Measurements from ENCODE around the gene NIT1.

The NIT1 gene

GRCh38 chr1:161130266-161130665 is 12.4 kb downstream of the NIT1 start:
- no peak for TF ChIP-seq CTCF (IDR thresholded peaks at IDR 0.05; ENCODE audit: control insufficient read depth, insufficient read depth, low read depth, low read length, missing control alignments)
- no peak for DNase-seq (ENCODE audit: low read depth)
- no peak overlapping the region for H3K4me3 ChIP-seq (ENCODE audit: control insufficient read depth, low read depth, low read length)

- DNase-seq (ENCODE audit: low read depth), result no peak
- H3K4me3 ChIP-seq (ENCODE audit: control insufficient read depth, low read depth, low read length), result peak overlapping the region; percentile 63
- no peak for TF ChIP-seq CTCF (IDR thresholded peaks at IDR 0.05; ENCODE audit: control insufficient read depth, insufficient read depth, low read depth, low read length, missing control alignments)
Observed at GRCh38 chr1:161131523-161132409, 13.9 kb downstream of the NIT1 start.

- TF ChIP-seq CTCF (IDR thresholded peaks at IDR 0.05; ENCODE audit: control insufficient read depth, insufficient read depth, low read depth, low read length, missing control alignments), result peak; percentile 2
- DNase-seq (ENCODE audit: low read depth), result peak; percentile 90
- H3K4me3 ChIP-seq (ENCODE audit: control insufficient read depth, low read depth, low read length), result peak within 1 kb of the TSS; percentile 63
Observed at GRCh38 chr1:161132410-161133219, 14.7 kb downstream of the NIT1 start, which contains the start of gene DEDD. DEDD (minus strand) TSS chr1:161132667; CDS start chr1:161124462, 8,205 bp downstream.

DNA sequence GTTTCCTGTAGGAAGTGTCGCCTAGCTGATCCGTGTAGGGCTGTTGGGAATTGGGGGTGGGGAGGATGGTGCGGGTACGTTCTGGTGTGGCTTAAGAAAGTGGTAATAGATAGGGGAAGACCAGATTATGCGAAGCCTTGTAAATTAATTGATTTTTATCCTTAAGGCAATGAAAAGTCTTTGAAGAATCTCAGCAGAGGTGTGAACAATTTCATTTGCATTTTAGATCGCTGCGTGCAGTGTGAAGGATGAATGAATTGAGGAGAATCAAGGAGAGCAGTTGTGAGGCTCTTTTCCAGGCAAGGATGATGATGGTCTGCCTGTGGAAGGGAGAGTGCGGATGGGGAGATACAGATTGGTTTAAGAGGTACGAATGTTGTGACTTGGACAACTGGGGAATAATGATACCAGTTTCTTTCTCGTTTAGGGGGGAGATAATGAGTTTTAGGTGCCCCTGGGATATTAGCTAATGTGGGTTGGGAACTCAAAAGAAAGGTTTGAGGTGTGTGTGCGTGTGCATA is 15.4 kb downstream of the NIT1 start:
- TF ChIP-seq CTCF (IDR thresholded peaks at IDR 0.05; ENCODE audit: control insufficient read depth, insufficient read depth, low read depth, low read length, missing control alignments), result no peak
- DNase-seq (ENCODE audit: low read depth), result no peak
- H3K4me3 ChIP-seq (ENCODE audit: control insufficient read depth, low read depth, low read length), result peak overlapping the region; percentile 63

DNA sequence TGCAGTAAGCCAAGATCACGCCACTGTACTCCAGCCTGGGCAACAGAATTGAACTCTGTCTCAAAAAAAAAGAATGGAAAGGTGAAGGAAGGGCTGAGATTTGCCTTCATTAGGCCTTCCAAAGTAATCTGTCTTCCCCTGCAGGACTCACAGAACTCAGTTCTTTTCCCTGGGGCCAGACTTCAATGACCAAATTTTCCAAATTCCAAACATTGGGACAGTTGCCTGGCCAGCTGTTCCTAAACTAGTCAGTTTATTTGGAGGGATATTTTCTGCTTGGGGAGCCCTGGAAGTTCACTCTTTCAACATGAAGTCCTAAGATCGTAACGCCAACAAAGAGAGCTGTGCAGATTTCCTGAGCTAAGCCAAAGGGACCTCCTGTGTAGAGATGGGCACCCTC is 20.0 kb downstream of the NIT1 start:
- DNase-seq (ENCODE audit: low read depth), result no peak
- TF ChIP-seq CTCF (IDR thresholded peaks at IDR 0.05; ENCODE audit: control insufficient read depth, insufficient read depth, low read depth, low read length, missing control alignments), result no peak
- H3K4me3 ChIP-seq (ENCODE audit: control insufficient read depth, low read depth, low read length), result no peak overlapping the region

- DNase-seq (ENCODE audit: low read depth), result no peak
Observed at GRCh38 chr1:161138431-161138830, 20.5 kb downstream of the NIT1 start.

More at GRCh38 chr1:161138431-161138830, 20.5 kb downstream of the NIT1 start:
- no peak for TF ChIP-seq CTCF (IDR thresholded peaks at IDR 0.05; ENCODE audit: control insufficient read depth, insufficient read depth, low read depth, low read length, missing control alignments)
- H3K4me3 ChIP-seq (ENCODE audit: control insufficient read depth, low read depth, low read length), result no peak overlapping the region

Measured in AG09309 (cell line).